Progenitor cell of endocrine pancreas (in vitro differentiated cells): ENCODE results near the gene CPXM1. TPM values are rescaled to one million over a fixed set of nuclear protein-coding genes. Genes with fewer than 3 reads are reported as not detected.

Source experiments
- DNase-seq: peaks from one replicate; pipeline ENCODE4 v3.0.0; 2021; ENCODE audit warnings: low spot score; ENCODE audit not compliant: unreplicated experiment
- H3K27ac Mint-ChIP-seq: 2 replicates; pipeline ENCODE4 v1.8.0; 2021; ENCODE audit warnings: mild to moderate bottlenecking, moderate library complexity, mixed read lengths
- H3K27me3 Mint-ChIP-seq: 2 replicates; pipeline ENCODE4 v1.8.0; 2021; ENCODE audit warnings: mixed read lengths
- H3K36me3 Mint-ChIP-seq: 2 replicates; pipeline ENCODE4 v1.8.0; 2022; ENCODE audit warnings: mixed read lengths; ENCODE audit not compliant: insufficient read depth
- H3K4me1 Mint-ChIP-seq: 2 replicates; pipeline ENCODE4 v1.8.0; 2021; ENCODE audit warnings: low read depth, mixed read lengths
- H3K4me3 Mint-ChIP-seq: 2 replicates; pipeline ENCODE4 v1.8.0; 2021; ENCODE audit warnings: low read depth, mild to moderate bottlenecking, moderate library complexity, mixed read lengths
- H3K9me3 Mint-ChIP-seq: 2 replicates; pipeline ENCODE4 v1.8.0; 2021; ENCODE audit warnings: low read depth, mixed read lengths
- long read RNA-seq: library from polyadenylated mRNA; unstranded; transcript quantifications from one replicate; pipeline ENCODE4 v2.0.0, GENCODE V29; 2020
- total RNA-seq: library from RNA; stranded (reverse); gene quantifications from 2 replicates; pipeline ENCODE4 v1.2.1, GENCODE V29; 2021
- TF ChIP-seq, protein P1 (sequence below): fragments of 200-600 bp; sonication (generic); IDR thresholded peaks from one replicate; pipeline ENCODE4 v1.5.0; 2021; ENCODE audit warnings: antibody characterized with exemption, mild to moderate bottlenecking; ENCODE audit not compliant: unreplicated experiment

The CPXM1 gene
- 130 and 131 TPM in 2 replicates for total RNA-seq
- long read RNA-seq, transcript CPXM1-201 (14 exons, 2,391 nt), result major isoform, 45 of 77 reads
- long read RNA-seq, partial matches to known transcripts, result 17 of 77 reads
- long read RNA-seq, other reads (novel, unspliced or antisense), result 15 of 77 reads

DNA sequence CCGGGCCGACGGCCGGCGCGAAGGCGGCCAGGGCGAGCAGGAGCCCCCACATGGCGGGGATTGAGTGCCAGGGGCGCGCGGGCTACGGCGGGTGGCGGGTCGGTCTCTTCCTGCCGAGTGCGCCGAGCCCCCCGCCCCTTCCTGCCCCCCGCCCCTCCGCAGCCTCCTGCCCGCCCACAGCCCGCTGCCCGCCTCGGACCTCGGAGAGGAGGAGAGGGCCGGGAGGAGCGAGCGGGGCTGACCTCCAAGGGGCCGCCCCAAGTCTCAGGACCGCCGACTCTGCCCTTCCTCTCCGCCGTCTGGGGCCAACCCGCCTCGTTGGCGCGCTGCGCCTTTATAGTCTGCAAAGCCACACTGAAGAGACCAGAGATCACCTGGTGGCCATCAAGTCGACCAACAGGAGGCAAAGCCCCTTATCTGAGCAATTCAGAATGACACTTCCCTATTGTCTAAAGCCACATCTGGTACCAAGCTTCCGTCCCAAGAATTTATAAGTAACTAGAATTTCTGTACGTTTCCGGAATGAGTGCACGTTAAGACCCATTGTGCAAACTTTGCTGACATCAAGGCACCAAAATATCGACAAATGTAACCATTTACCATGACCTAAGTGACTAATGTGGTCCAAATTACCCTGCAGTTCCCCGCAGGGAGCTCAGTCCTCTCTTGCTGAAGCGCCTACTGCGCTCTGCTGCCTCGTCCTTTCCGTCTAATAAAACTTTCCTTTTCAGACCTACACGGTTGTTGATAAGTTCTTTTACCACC is at the start of gene CPXM1:
Gene CPXM1, minus strand, starts transcription at position 107 of the 765 bp plus-strand sequence. Its CDS starts 55 bp downstream, at position 52.
- Mint-ChIP-seq H3K27ac (peak within 1 kb of the TSS; percentile 91), H3K9me3 (no peaks in the 10 kb centered on the region), H3K4me3 (peak within 1 kb of the TSS; percentile 95), H3K36me3 (peaks cover 6% of the 10 kb centered on the region), H3K4me1 (peaks cover 16% of the 10 kb centered on the region), H3K27me3 (peaks cover 30% of the 10 kb centered on the region)
- peak; percentile 61 for DNase-seq
- TF ChIP-seq, protein P1, sequence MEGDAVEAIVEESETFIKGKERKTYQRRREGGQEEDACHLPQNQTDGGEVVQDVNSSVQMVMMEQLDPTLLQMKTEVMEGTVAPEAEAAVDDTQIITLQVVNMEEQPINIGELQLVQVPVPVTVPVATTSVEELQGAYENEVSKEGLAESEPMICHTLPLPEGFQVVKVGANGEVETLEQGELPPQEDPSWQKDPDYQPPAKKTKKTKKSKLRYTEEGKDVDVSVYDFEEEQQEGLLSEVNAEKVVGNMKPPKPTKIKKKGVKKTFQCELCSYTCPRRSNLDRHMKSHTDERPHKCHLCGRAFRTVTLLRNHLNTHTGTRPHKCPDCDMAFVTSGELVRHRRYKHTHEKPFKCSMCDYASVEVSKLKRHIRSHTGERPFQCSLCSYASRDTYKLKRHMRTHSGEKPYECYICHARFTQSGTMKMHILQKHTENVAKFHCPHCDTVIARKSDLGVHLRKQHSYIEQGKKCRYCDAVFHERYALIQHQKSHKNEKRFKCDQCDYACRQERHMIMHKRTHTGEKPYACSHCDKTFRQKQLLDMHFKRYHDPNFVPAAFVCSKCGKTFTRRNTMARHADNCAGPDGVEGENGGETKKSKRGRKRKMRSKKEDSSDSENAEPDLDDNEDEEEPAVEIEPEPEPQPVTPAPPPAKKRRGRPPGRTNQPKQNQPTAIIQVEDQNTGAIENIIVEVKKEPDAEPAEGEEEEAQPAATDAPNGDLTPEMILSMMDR, result peak; percentile 45

DNA sequence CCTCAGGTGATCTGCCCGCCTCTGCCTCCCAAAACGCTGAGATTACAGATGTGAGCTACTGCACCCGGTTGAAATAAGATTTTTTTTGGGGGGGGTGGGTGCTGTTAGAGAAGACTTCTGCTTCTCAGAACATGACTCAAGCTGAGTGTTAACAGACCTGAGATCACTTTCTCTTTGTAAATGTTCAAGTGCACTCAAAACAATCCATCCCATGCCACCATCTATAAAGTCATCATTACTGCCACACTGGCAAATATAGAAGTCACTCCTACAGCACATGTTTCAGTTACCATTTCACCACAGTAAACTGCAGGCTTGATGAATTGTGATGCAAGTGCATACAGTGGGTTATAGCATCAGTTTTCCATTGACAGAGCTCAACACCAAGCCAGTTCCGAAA is 49.1 kb upstream of the CPXM1 start:
- Mint-ChIP-seq H3K9me3 (no peaks in the 10 kb centered on the region), H3K4me3 (no peak overlapping the region), H3K27me3 (no peaks in the 10 kb centered on the region), H3K36me3 (no peaks in the 10 kb centered on the region), H3K27ac (no peak overlapping the region), H3K4me1 (peaks cover 1% of the 10 kb centered on the region)
- DNase-seq, result no peak
- TF ChIP-seq, protein P1, result no peak

DNA sequence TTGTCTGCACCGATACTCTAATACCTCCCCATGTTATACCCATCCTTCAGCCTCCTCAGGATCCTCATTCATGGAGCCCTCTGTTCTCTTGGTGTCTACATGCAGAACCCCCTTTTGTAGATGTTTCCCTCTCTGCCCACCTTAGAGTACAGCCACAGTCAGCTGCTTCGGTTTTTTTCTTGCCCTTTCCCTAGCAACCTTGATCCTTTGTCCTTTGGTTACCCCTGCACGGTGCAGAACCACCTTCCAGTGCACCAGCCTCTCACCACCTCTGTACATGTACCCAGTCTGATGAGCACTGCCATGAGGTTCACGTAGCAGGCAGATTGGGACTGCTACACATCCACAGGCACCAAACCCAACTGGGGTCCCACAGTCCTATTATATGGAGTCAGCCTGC is 47.4 kb upstream of the CPXM1 start:
- H3K27ac Mint-ChIP-seq, result no peak overlapping the region
- H3K36me3 Mint-ChIP-seq, result no peaks in the 10 kb centered on the region
- no peaks in the 10 kb centered on the region for H3K9me3 Mint-ChIP-seq
- no peak for DNase-seq
- H3K4me1 Mint-ChIP-seq, result peaks cover 1% of the 10 kb centered on the region
- TF ChIP-seq, protein P1, result no peak
- H3K4me3 Mint-ChIP-seq, result no peak overlapping the region
- H3K27me3 Mint-ChIP-seq, result no peaks in the 10 kb centered on the region

DNA sequence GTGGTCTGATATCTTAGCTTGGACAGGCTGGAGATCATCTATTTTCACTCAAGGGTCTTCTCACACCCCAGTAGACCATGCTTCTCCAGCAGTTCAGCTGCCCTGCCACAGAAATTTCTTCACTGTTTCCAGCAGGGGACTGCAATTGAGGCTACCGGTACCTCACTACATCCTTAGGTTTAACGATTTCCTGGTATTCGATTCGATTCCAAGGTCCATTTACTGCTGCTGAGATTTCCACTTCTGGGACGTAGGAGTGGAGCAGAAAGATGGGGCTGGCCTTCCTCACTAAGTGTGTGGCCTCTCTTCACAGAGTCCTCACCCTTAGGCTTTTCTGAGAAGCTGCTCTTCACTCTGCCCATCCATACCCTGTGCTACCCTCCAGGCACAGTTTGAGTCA is 46.3 kb upstream of the CPXM1 start:
- Mint-ChIP-seq H3K27me3 (no peaks in the 10 kb centered on the region), H3K9me3 (no peaks in the 10 kb centered on the region), H3K36me3 (no peaks in the 10 kb centered on the region), H3K4me1 (no peaks in the 10 kb centered on the region), H3K27ac (no peak overlapping the region), H3K4me3 (no peak overlapping the region)
- no peak for DNase-seq
- TF ChIP-seq, protein P1, result no peak

DNA sequence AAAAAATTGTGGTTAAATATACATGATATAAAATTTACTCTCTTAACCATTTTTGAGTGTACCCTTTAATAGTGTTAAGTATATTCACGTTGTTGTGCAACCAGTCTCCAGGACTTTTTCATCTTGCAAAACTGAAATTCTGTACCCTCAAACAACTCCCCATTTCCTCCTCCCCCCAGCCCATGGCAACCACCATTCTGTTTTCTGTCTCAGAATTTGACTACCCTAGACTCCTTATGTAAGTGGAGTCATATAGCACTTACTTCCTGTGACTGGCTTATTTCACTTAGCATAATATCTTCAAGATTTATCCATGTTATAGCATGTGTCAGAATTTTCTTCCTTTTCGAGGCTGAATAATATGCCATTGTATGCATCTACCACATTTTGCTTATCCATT is 45.2 kb upstream of the CPXM1 start:
- no peak overlapping the region for H3K4me3 Mint-ChIP-seq
- no peaks in the 10 kb centered on the region for H3K9me3 Mint-ChIP-seq
- no peaks in the 10 kb centered on the region for H3K27me3 Mint-ChIP-seq
- no peak for DNase-seq
- peaks cover 4% of the 10 kb centered on the region for H3K4me1 Mint-ChIP-seq
- TF ChIP-seq, protein P1, result no peak
- H3K27ac Mint-ChIP-seq, result no peak overlapping the region
- H3K36me3 Mint-ChIP-seq, result no peaks in the 10 kb centered on the region
